Choroid plexus epithelial cell (primary cell): ENCODE measurements around the gene DRD2.

Source experiments
- DNase-seq: peaks from one replicate; pipeline ENCODE4 v3.0.0-alpha.2; 2010; ENCODE audit warnings: low read depth
- H3K4me3 ChIP-seq: 2 replicates; pipeline ENCODE4 v1.5.1; 2011; ENCODE audit warnings: low read depth, mild to moderate bottlenecking, control low read depth, low read length, moderate library complexity
- CTCF ChIP-seq: conservative IDR thresholded peaks from 2 replicates; pipeline ENCODE4 v1.5.1; 2011; ENCODE audit warnings: low read depth, mild to moderate bottlenecking, control low read depth, inconsistent platforms, low read length, moderate library complexity

The DRD2 gene

GRCh38 chr11:113376156-113376555 lies 99.0 kb downstream of the DRD2 start:
- peak; percentile 71 for DNase-seq
- no peak for TF ChIP-seq CTCF
- H3K4me3 ChIP-seq: no peak overlapping the region

- DNase-seq: no peak
- no peak overlapping the region for H3K4me3 ChIP-seq
- TF ChIP-seq CTCF: no peak
Measured at GRCh38 chr11:113375402-113375801, 99.8 kb downstream of the DRD2 start.

DNA sequence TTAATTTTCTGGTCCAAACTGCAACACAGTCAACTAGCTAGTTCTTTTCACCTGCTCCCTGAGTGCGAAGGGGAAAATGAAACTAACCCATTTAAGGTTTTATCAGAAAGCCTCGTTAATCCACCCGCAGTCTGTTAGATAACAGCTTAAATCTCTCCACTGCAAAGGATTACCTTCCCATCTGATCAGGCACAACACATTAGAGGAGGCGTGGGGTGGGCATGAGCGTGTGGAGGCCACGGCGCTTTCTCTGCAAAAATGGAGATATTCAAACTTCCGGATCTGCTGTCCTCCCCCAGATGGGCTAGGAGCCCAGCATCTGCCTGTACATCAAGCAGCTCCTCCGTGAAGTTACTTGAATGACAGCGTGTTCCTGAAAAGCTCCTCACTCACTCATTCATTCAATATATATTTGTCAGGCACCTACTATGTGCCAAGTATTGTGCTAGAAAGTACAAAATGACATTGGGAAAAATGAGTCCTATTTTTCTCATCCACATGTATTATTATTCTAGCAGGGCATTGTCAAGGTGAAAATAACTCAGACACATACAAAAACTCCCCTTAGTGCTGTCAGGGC lies 101.1 kb downstream of the DRD2 start:
- no peak for TF ChIP-seq CTCF
- H3K4me3 ChIP-seq: no peak overlapping the region
- no peak for DNase-seq

GRCh38 chr11:113373306-113373705 lies 101.9 kb downstream of the DRD2 start:
- DNase-seq: peak; percentile 15
- no peak for TF ChIP-seq CTCF

GRCh38 chr11:113372309-113372708 lies 102.9 kb downstream of the DRD2 start:
- no peak for DNase-seq
- TF ChIP-seq CTCF: peak; percentile 34

More at GRCh38 chr11:113373306-113373705, 101.9 kb downstream of the DRD2 start:
- no peak overlapping the region for H3K4me3 ChIP-seq

GRCh38 chr11:113370634-113371033 lies 104.6 kb downstream of the DRD2 start:
- TF ChIP-seq CTCF: no peak
- no peak overlapping the region for H3K4me3 ChIP-seq
- no peak for DNase-seq

More at GRCh38 chr11:113372309-113372708, 102.9 kb downstream of the DRD2 start:
- H3K4me3 ChIP-seq: no peak overlapping the region

DNA sequence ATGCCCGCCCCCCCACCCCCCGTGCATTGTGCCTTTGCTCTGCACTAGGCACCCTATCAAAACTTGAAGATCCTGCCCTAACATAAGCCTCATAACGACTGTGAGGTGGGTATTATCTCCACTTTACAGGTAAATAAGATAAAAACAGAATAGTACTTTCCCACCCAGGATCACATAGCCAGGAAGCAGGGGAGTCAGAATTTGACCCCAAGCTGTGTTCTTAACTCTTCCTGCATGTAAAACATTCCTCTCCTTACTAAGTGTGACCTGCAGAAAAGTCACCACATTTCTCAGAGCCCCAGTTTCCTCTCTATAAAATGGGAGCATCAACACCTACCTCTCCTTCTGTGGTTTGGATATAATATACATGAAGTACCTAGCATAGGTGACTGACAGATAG lies 105.8 kb downstream of the DRD2 start:
- DNase-seq: no peak
- TF ChIP-seq CTCF: no peak
- no peak overlapping the region for H3K4me3 ChIP-seq
